Panc1 (cell line): ENCODE data around the gene NFATC2. TPM values are rescaled to one million over a fixed set of nuclear protein-coding genes. Genes with fewer than 3 reads are reported as not detected.

Experiments used
- ATAC-seq: fragments of 200-7000 bp; cut with Tn5 transposase; 2 replicates; pipeline ENCODE4 v1.9.1; 2020; ENCODE audit warnings: mild to moderate bottlenecking, moderate library complexity
- BruUV-seq: library from RNA; stranded (reverse); fragments of 400-500 nt; replicated peaks from 2 replicates; lab custom pipeline; 2021; lab: Mats Ljungman, UMichigan
- CTCF ChIA-PET: fragments of 300-600 bp; sonication (Branson Sonifier 250); formaldehyde crosslinking; loops from one replicate; lab custom pipeline; 2022; ENCODE audit warnings: antibody characterized with exemption; lab: Charles Lee
- POLR2A ChIA-PET: fragments of 300-600 bp; sonication (Branson Sonifier 250); formaldehyde crosslinking; loops from one replicate; lab custom pipeline; 2022; ENCODE audit warnings: antibody characterized with exemption; lab: Charles Lee
- DNase-seq: peaks from one replicate; pipeline ENCODE4 v3.0.0-alpha.2; 2010; ENCODE audit warnings: low read depth, low spot score
- H3K27ac ChIP-seq: 2 replicates; pipeline ENCODE4 v1.5.1; 2011; ENCODE audit warnings: mild to moderate bottlenecking, low read length, inconsistent platforms
- H3K27me3 ChIP-seq: fragments of 200-500 bp; sonication (Bioruptor generic); 2 replicates; pipeline ENCODE4 v1.6.0; 2014; ENCODE audit warnings: low read length, inconsistent platforms; ENCODE audit not compliant: control insufficient read depth, insufficient read depth
- H3K36me3 ChIP-seq: fragments of 200-500 bp; sonication (Bioruptor generic); 2 replicates; pipeline ENCODE4 v1.5.1; 2014; ENCODE audit warnings: inconsistent platforms, mild to moderate bottlenecking, low read length, moderate library complexity; ENCODE audit not compliant: control insufficient read depth, insufficient read depth
- H3K4me1 ChIP-seq: 2 replicates; pipeline ENCODE4 v1.5.1; 2011; ENCODE audit warnings: inconsistent platforms, mild to moderate bottlenecking, low read length, moderate library complexity; ENCODE audit not compliant: control insufficient read depth, insufficient read depth
- H3K4me3 ChIP-seq, 2 experiments: 2 replicates each; pipeline ENCODE4 v1.5.1; 2011 to 2012; ENCODE audit warnings: low read depth in 2 of 2, low read length in 2 of 2, mild to moderate bottlenecking in 2 of 2, inconsistent platforms in 1 of 2, moderate library complexity in 1 of 2
- H3K9me3 ChIP-seq: fragments of 200-500 bp; sonication (Bioruptor generic); 2 replicates; pipeline ENCODE4 v1.5.1; 2014; ENCODE audit warnings: low read depth, mild to moderate bottlenecking, inconsistent platforms, low read length, moderate library complexity; ENCODE audit not compliant: control insufficient read depth, insufficient read depth
- CTCF ChIP-seq: fragments of 450-650 bp; IDR thresholded peaks from 2 replicates; pipeline ENCODE4 v1.5.1; 2017; ENCODE audit warnings: mild to moderate bottlenecking
- POLR2AphosphoS5 ChIP-seq: IDR thresholded peaks from 2 replicates; pipeline ENCODE4 v1.6.1; 2012; ENCODE audit warnings: mild to moderate bottlenecking, low read depth, low read length, moderate library complexity
- REST ChIP-seq, 2 experiments: IDR thresholded peaks; 2 replicates each; pipeline ENCODE4 v1.6.1; 2011 to 2012; ENCODE audit warnings: low read depth in 2 of 2, control low read depth in 1 of 2, low read length in 1 of 2, mild to moderate bottlenecking in 1 of 2, moderate library complexity in 1 of 2; ENCODE audit not compliant: insufficient read depth in 1 of 2
- SIN3A ChIP-seq: IDR thresholded peaks from 2 replicates; pipeline ENCODE4 v1.6.1; 2012; ENCODE audit warnings: low read depth, mild to moderate bottlenecking, low read length, moderate library complexity, borderline replicate concordance; ENCODE audit not compliant: insufficient read depth
- TCF7L2 ChIP-seq: IDR thresholded peaks from 2 replicates; pipeline ENCODE4 v1.6.1; 2011; ENCODE audit warnings: mild to moderate bottlenecking, low read depth, low read length, inconsistent platforms
- in situ Hi-C: cut with HindIII; loops from 2 replicates; pipeline ENCODE4 v1.10.0; 2016; ENCODE audit warnings: low sequenced_read_pairs, low pct_unique_long_range_greater_than_20kb
- intact Hi-C: fragments of 100-400 bp; cut with micrococcal nuclease; formaldehyde crosslinking; loops from one replicate; pipeline ENCODE4 v1.10.0; 2022; ENCODE audit not compliant: unreplicated experiment
- total RNA-seq: library from RNA; stranded (reverse); gene quantifications from one replicate; pipeline ENCODE4 v1.2.1, GENCODE V29; 2021; ENCODE audit not compliant: unreplicated experiment

Gene NFATC2
- total RNA-seq, 1 experiment from 2014 or later: 10.6 TPM

- in situ Hi-C loops: no loop called here
- ChIA-PET POLR2A (interaction anchor here (0.6 kb wide), 2 partner anchors 77 to 325 kb away, joined by 3 to 11 read pairs; no protein-coding TSS in a partner anchor), CTCF (no interaction called here)
- intact Hi-C loops: no loop called here
- Histone ChIP-seq H3K27me3 (no peaks in the 10 kb centered on the region), H3K27ac (0 out of 2 replicates have a peak overlapping the region, but pooled peaks have one; percentile 70), H3K4me1 (peaks cover 33% of the 10 kb centered on the region), H3K4me3 (no peak overlapping the region), H3K9me3 (no peaks in the 10 kb centered on the region), H3K36me3 (no peaks in the 10 kb centered on the region)
- DNase-seq (no peak), ATAC-seq (no peak)
- BruUV-seq: TSS peak; percentile 95
- TF ChIP-seq CTCF (no peak), TCF7L2 (no peak), SIN3A (no peak)
Measured at GRCh38 chr20:51463998-51464397, 78.5 kb downstream of the NFATC2 start.

GRCh38 chr20:51463560-51463959 is 79.0 kb downstream of the NFATC2 start:
- no peak overlapping the region for H3K4me3 ChIP-seq
- H3K9me3 ChIP-seq: no peaks in the 10 kb centered on the region
- H3K36me3 ChIP-seq: no peaks in the 10 kb centered on the region
- peak overlapping the region; percentile 70; the same call in 1 of the 2 replicates for H3K27ac ChIP-seq
- no TSS peak for BruUV-seq
- no peak for TF ChIP-seq TCF7L2
- no peak for TF ChIP-seq SIN3A
- no peak for TF ChIP-seq REST (IDR thresholded peaks at IDR 0.05; ENCODE audit: insufficient read depth in 1 of 2, low read depth in 2 of 2, low read length in 1 of 2)
- no peak for TF ChIP-seq CTCF
- no peak for TF ChIP-seq POLR2AphosphoS5
- ChIA-PET CTCF (no interaction called here), POLR2A (interaction anchor here (0.5 kb wide), 1 partner anchor 533 kb away, joined by 8 read pairs; no protein-coding TSS in a partner anchor)
- DNase-seq (no peak), ATAC-seq (no peak)
- in situ Hi-C loops (no loop called here), intact Hi-C loops (no loop called here)
- peaks cover 33% of the 10 kb centered on the region for H3K4me1 ChIP-seq
- no peaks in the 10 kb centered on the region for H3K27me3 ChIP-seq
